ENCODE results near the gene CFAP74.
A peak's percentile ranks its signal among the peaks of the same experiment; 100 is the strongest.

Gene CFAP74

DNA sequence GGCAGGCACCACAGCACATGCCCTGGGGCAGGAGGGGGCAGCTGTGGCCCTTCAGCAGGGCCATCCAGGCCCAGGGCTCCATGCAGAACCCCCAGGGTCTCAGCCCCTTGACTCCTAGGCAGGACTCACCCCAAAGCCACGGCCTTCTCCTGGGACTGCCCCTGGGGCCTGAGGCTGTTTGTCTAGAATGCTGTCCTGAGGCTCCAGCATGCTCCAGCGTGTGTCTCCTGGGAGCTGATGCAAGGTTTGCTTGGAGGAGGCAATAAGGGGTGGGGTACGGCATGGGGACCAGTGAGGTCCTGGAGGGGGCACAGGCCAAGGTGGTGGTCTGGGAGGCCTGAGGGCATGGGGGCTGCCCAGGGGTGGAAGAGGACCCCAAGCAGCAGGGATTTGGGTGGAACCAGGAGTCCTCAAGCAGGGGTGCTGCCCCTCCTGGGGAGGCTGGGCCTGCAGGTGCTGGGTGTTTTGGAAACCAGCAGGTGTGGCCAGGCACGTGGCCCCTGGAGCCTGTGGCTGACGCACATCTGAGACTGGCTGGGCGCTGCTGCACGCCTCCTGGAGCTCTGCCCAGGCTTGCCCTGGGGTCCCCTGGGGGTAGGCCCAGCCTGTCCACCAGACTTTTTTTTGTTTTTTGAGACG, 96.4 kb downstream of the CFAP74 start:
- Histone ChIP-seq H3F3A (ENCODE audit: low read depth) (no peaks in the 10 kb centered on the region), H3K79me2 (ENCODE audit: insufficient read depth, low read length) (no peaks in the 10 kb centered on the region), H2AFZ (ENCODE audit: low read length) (no peak overlapping the region), H3K36me3 (ENCODE audit: insufficient read depth, low read length) (no peaks in the 10 kb centered on the region), H4K20me1 (ENCODE audit: insufficient read depth, low read length, poor library complexity, severe bottlenecking) (no peaks in the 10 kb centered on the region), H3K9me3 (ENCODE audit: insufficient read depth, low read depth, low read length) (no peaks in the 10 kb centered on the region), H3K27me3 (ENCODE audit: insufficient read depth, low read length, poor library complexity, severe bottlenecking) (no peaks in the 10 kb centered on the region), H3K9ac (ENCODE audit: low read depth, low read length, poor library complexity, severe bottlenecking) (peak overlapping the region; percentile 58), H3K4me1 (ENCODE audit: insufficient read depth, low read length, poor library complexity, severe bottlenecking) (peaks cover 5% of the 10 kb centered on the region), H3K4me2 (ENCODE audit: low read depth, low read length, poor library complexity, severe bottlenecking) (no peak overlapping the region), H3K9me2 (replicated peaks; ENCODE audit: low read depth, low read length) (no peaks in the 10 kb centered on the region), H3K4me3 (ENCODE audit: low read length, poor library complexity, severe bottlenecking) (no peak overlapping the region)
- no peak for TF ChIP-seq EZH2phosphoT487 (IDR thresholded peaks at IDR 0.05; ENCODE audit: borderline replicate concordance)
- TF ChIP-seq, protein P1, sequence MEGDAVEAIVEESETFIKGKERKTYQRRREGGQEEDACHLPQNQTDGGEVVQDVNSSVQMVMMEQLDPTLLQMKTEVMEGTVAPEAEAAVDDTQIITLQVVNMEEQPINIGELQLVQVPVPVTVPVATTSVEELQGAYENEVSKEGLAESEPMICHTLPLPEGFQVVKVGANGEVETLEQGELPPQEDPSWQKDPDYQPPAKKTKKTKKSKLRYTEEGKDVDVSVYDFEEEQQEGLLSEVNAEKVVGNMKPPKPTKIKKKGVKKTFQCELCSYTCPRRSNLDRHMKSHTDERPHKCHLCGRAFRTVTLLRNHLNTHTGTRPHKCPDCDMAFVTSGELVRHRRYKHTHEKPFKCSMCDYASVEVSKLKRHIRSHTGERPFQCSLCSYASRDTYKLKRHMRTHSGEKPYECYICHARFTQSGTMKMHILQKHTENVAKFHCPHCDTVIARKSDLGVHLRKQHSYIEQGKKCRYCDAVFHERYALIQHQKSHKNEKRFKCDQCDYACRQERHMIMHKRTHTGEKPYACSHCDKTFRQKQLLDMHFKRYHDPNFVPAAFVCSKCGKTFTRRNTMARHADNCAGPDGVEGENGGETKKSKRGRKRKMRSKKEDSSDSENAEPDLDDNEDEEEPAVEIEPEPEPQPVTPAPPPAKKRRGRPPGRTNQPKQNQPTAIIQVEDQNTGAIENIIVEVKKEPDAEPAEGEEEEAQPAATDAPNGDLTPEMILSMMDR (conservative IDR thresholded peaks at IDR 0.05; ENCODE audit: low read length) = no peak

DNA sequence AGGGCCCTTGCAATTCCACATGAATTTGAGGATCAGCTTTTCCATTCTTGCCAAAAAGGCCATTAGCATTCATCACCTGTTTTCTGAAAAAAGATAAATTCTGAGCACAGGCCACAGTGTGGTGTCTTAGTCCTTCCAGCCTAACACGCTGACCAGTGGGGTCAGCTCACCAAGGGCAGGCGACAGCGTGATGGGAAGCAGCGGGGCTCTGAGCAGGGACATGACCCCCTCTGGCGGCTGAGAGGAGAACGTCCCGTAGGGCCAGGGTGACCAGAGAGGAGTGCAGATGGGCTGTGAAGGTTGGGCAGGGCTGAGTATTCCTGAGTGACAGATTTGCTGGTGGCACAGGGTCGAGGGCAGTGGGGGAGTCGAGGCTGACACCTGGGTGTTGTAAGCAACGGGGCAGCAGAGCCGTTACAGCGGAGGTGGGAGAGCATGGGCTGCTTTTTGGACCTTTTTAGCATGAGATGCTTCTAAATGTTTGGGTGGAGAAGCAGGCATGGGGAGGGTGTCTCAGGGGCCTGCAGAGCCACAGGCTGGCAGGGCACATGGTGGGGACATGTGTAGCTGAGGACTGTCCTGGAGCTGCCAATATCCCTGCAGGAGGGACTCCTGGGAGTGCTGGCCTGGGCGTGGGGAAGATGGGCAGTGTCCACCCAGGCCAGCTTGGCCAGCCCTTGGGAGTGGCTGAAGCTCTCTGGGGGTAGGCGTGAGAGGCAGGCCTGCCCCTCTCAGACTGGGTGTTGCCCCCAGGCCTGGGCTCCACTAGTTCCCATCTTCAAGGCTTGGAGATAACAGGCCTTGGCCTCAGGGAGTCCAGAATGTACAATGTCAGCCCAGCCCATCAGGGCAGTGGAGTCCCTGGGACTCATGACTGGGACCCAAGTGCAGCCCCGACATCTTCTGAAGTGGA, 97.1 kb downstream of the CFAP74 start:
- Histone ChIP-seq H2AFZ (ENCODE audit: low read length) (peak overlapping the region; percentile 19; the same call in 1 of the 2 replicates), H3K4me3 (ENCODE audit: low read length, poor library complexity, severe bottlenecking) (no peak overlapping the region), H3K36me3 (ENCODE audit: insufficient read depth, low read length) (no peaks in the 10 kb centered on the region), H3K9me3 (ENCODE audit: insufficient read depth, low read depth, low read length) (no peaks in the 10 kb centered on the region), H3K27me3 (ENCODE audit: insufficient read depth, low read length, poor library complexity, severe bottlenecking) (no peaks in the 10 kb centered on the region), H3K4me1 (ENCODE audit: insufficient read depth, low read length, poor library complexity, severe bottlenecking) (peaks cover 10% of the 10 kb centered on the region), H3K79me2 (ENCODE audit: insufficient read depth, low read length) (no peaks in the 10 kb centered on the region), H3F3A (ENCODE audit: low read depth) (no peaks in the 10 kb centered on the region), H4K20me1 (ENCODE audit: insufficient read depth, low read length, poor library complexity, severe bottlenecking) (no peaks in the 10 kb centered on the region), H3K4me2 (ENCODE audit: low read depth, low read length, poor library complexity, severe bottlenecking) (no peak overlapping the region), H3K9ac (ENCODE audit: low read depth, low read length, poor library complexity, severe bottlenecking) (peak overlapping the region; percentile 58), H3K9me2 (replicated peaks; ENCODE audit: low read depth, low read length) (no peaks in the 10 kb centered on the region)
- TF ChIP-seq, protein P1 (conservative IDR thresholded peaks at IDR 0.05; ENCODE audit: low read length) = peak; percentile 97
- no peak for TF ChIP-seq EZH2phosphoT487 (IDR thresholded peaks at IDR 0.05; ENCODE audit: borderline replicate concordance)

DNA sequence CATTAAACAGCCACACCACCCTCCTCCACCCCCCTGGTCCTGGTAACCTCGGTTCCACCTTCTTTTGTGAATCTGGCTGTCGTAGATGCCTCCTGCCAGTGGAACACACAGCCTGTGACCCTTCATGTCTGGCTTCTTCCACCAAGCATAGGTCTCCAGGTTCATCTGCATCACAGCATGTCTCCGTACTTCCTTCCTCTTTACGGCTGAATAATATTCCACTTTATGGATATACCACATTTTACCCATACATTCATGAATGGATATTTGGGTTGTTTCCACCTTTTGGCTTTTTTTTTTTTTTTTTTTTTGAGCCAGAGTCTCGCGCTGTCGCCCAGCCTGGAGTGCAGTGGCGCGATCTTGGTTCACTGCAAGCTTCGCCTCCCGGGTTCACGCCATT, 100.4 kb downstream of the CFAP74 start:
- H3K27me3 ChIP-seq (ENCODE audit: insufficient read depth, low read length, poor library complexity, severe bottlenecking) = no peaks in the 10 kb centered on the region
- no peak overlapping the region for H2AFZ ChIP-seq (ENCODE audit: low read length)
- H3K4me3 ChIP-seq (ENCODE audit: low read length, poor library complexity, severe bottlenecking) = no peak overlapping the region
- TF ChIP-seq EZH2phosphoT487 (IDR thresholded peaks at IDR 0.05; ENCODE audit: borderline replicate concordance) = no peak
- TF ChIP-seq, protein P1 (conservative IDR thresholded peaks at IDR 0.05; ENCODE audit: low read length) = no peak
- no peaks in the 10 kb centered on the region for H3K79me2 ChIP-seq (ENCODE audit: insufficient read depth, low read length)
- H4K20me1 ChIP-seq (ENCODE audit: insufficient read depth, low read length, poor library complexity, severe bottlenecking) = no peaks in the 10 kb centered on the region
- H3K4me1 ChIP-seq (ENCODE audit: insufficient read depth, low read length, poor library complexity, severe bottlenecking) = peaks cover 30% of the 10 kb centered on the region
- H3K9ac ChIP-seq (ENCODE audit: low read depth, low read length, poor library complexity, severe bottlenecking) = no peak overlapping the region
- no peaks in the 10 kb centered on the region for H3K9me2 ChIP-seq (replicated peaks; ENCODE audit: low read depth, low read length)
- no peaks in the 10 kb centered on the region for H3F3A ChIP-seq (ENCODE audit: low read depth)
- H3K36me3 ChIP-seq (ENCODE audit: insufficient read depth, low read length) = no peaks in the 10 kb centered on the region
- no peak overlapping the region for H3K4me2 ChIP-seq (ENCODE audit: low read depth, low read length, poor library complexity, severe bottlenecking)
- no peaks in the 10 kb centered on the region for H3K9me3 ChIP-seq (ENCODE audit: insufficient read depth, low read depth, low read length)
